T-cell (primary cell): ENCODE data around the gene ATP5IF1. TPM values are rescaled to one million over a fixed set of nuclear protein-coding genes. Genes with fewer than 3 reads are reported as not detected.

Experiments
- ATAC-seq, 4 experiments: fragments of 200-7000 bp in 3 of 4; fragments of 150-1000 bp in 1 of 4; cut with Tn5 transposase; replicated peaks in 1 of 4; 1 replicate in 3 of 4; 2 replicates in 1 of 4; pipeline ENCODE4 v1.10.0; 2021; ENCODE audit warnings: moderate library complexity in 3 of 4, mild to moderate bottlenecking in 2 of 4, moderate number of reproducible peaks in 1 of 4
- CTCF ChIA-PET, 2 donors: fragments of 300-600 bp; sonication (Branson Sonifier 250); formaldehyde crosslinking; loops; one replicate each; lab custom pipeline; 2022; ENCODE audit warnings: antibody characterized with exemption in 2 of 2; lab: Charles Lee
- POLR2A ChIA-PET, 2 donors: fragments of 300-600 bp; sonication (Branson Sonifier 250); formaldehyde crosslinking; loops; one replicate each; lab custom pipeline; 2022; ENCODE audit warnings: antibody characterized with exemption in 2 of 2; lab: Charles Lee
- DNase-seq, 35 experiments: peaks; one replicate each; pipeline versions ENCODE4 v3.0.0 to v3.0.0-alpha.2; 2013 to 2023
- H3K27ac ChIP-seq: one replicate; pipeline ENCODE4 v1.5.1; 2013; ENCODE audit warnings: low read length
- H3K27me3 ChIP-seq, 2 experiments: replicated peaks in 1 of 2; 1 replicate in 1 of 2; 2 replicates in 1 of 2; pipeline versions ENCODE4 v1.6.1 to v1.7.0; 2013; ENCODE audit warnings: low read length in 1 of 2, mixed read lengths in 1 of 2; ENCODE audit not compliant: control insufficient read depth in 2 of 2, insufficient read depth in 2 of 2; ENCODE audit errors: extremely low read depth in 1 of 2
- H3K36me3 ChIP-seq, 2 donors: 1 replicate in 1 of 2; 2 replicates in 1 of 2; pipeline versions ENCODE4 v1.6.1 to v1.7.0; 2013; ENCODE audit warnings: low read length in 1 of 2; ENCODE audit not compliant: control insufficient read depth in 2 of 2, insufficient read depth in 1 of 2; ENCODE audit errors: extremely low read depth in 1 of 2
- H3K4me1 ChIP-seq, 2 experiments: 1 replicate in 1 of 2; 2 replicates in 1 of 2; pipeline versions ENCODE4 v1.6.1 to v1.7.0; 2013; ENCODE audit warnings: low read length in 2 of 2, mixed read lengths in 1 of 2; ENCODE audit not compliant: insufficient read depth in 2 of 2, control insufficient read depth in 1 of 2; ENCODE audit errors: extremely low read depth in 1 of 2
- H3K4me3 ChIP-seq, 2 donors: 1 replicate in 1 of 2; 2 replicates in 1 of 2; pipeline versions ENCODE4 v1.5.1 to v1.7.0; 2013; ENCODE audit warnings: mild to moderate bottlenecking in 2 of 2, low read length in 1 of 2, moderate library complexity in 1 of 2; ENCODE audit not compliant: control insufficient read depth in 1 of 2; ENCODE audit errors: extremely low read depth in 1 of 2
- H3K9me3 ChIP-seq: 2 replicates; pipeline ENCODE4 v1.7.0; 2013
- H3K27ac Mint-ChIP-seq, 2 donors: one replicate each; pipeline ENCODE4 v1.8.0; 2020 to 2021; ENCODE audit warnings: mild to moderate bottlenecking in 2 of 2, mixed read lengths in 2 of 2
- H3K27me3 Mint-ChIP-seq, 2 donors: one replicate each; pipeline ENCODE4 v1.8.0; 2021 to 2022; ENCODE audit warnings: mixed read lengths in 2 of 2
- H3K36me3 Mint-ChIP-seq: one replicate; pipeline ENCODE4 v1.8.0; 2021; ENCODE audit warnings: mixed read lengths
- H3K4me1 Mint-ChIP-seq, 3 donors: one replicate each; pipeline ENCODE4 v1.8.0; 2020 to 2022; ENCODE audit warnings: mixed read lengths in 3 of 3, mild to moderate bottlenecking in 1 of 3
- H3K4me3 Mint-ChIP-seq, 3 donors: one replicate each; pipeline ENCODE4 v1.8.0; 2020 to 2022; ENCODE audit warnings: mild to moderate bottlenecking in 3 of 3, mixed read lengths in 3 of 3, moderate library complexity in 3 of 3
- H3K9me3 Mint-ChIP-seq, 3 donors: one replicate each; pipeline ENCODE4 v1.8.0; 2020 to 2022; ENCODE audit warnings: mixed read lengths in 3 of 3
- WGBS: methylation state at CpG from one replicate; pipeline ENCODE4 v1.1.5; 2013; ENCODE audit warnings: missing lambda C conversion rate; ENCODE audit not compliant: insufficient coverage; 5-methylcytosine and 5-hydroxymethylcytosine counted together
- total RNA-seq, 35 experiments: library from RNA in 6 of 35; stranded (reverse) in 6 of 35; fragments of 120-200 nt in 1 of 35; gene quantifications; one replicate each; pipeline versions ENCODE4 v1.2.1 to v1.2.4 and lab custom pipeline; 2013 to 2026

The ATP5IF1 gene
- total RNA-seq, 5 donors from 2014 or later (not counting 1 experiment from before 2014, with no cell fraction given) = 74.4 to 106 (median 93.5) TPM

GRCh38 chr1:28278763-28279162 is 42.8 kb downstream of the ATP5IF1 start:
- Mint-ChIP-seq H3K9me3 (no peaks in the 10 kb centered on the region), H3K27me3 (no peaks in the 10 kb centered on the region), H3K4me1 (peaks cover 0 to 7% (median 4%) of the 10 kb centered on the region in 3 donors), H3K27ac (no peak overlapping the region), H3K36me3 (peaks cover 40% of the 10 kb centered on the region), H3K4me3 (no peak overlapping the region)
- no peak for ATAC-seq
- H3K4me1 ChIP-seq = peaks cover 0 to 3% of the 10 kb centered on the region in 2 experiments
- ChIA-PET POLR2A (no interaction called here), CTCF (no interaction called here)
- H3K27me3 ChIP-seq = no peaks in the 10 kb centered on the region
- no peak overlapping the region for H3K4me3 ChIP-seq
- WGBS = no CpG with 5 or more reads among the region's 5 CpGs
- H3K9me3 ChIP-seq = no peaks in the 10 kb centered on the region
- H3K27ac ChIP-seq = no peak overlapping the region
- no peak for DNase-seq
- H3K36me3 ChIP-seq = peaks cover 22 to 53% of the 10 kb centered on the region in 2 donors

GRCh38 chr1:28279721-28280120 is 43.8 kb downstream of the ATP5IF1 start:
- H3K4me3 Mint-ChIP-seq = no peak overlapping the region
- H3K27me3 ChIP-seq = no peaks in the 10 kb centered on the region
- no peak overlapping the region for H3K4me3 ChIP-seq
- peaks cover 0 to 7% (median 4%) of the 10 kb centered on the region in 3 donors for H3K4me1 Mint-ChIP-seq
- WGBS = 100% methylated on average over 5 of the region's 7 CpGs
- H3K27ac Mint-ChIP-seq = no peak overlapping the region
- peaks cover 31% of the 10 kb centered on the region for H3K36me3 Mint-ChIP-seq
- no peaks in the 10 kb centered on the region for H3K9me3 Mint-ChIP-seq
- ChIA-PET CTCF (interaction anchor here (0.6 to 0.7 kb wide), 3 partner anchors 20 to 456 kb away, joined by 3 to 5 read pairs (median 4); partner anchors contain the start of gene SESN2 (in 1 of the 2)), POLR2A (no interaction called here)
- no peaks in the 10 kb centered on the region for H3K9me3 ChIP-seq
- no peak overlapping the region for H3K27ac ChIP-seq
- H3K4me1 ChIP-seq = peaks cover 0 to 3% of the 10 kb centered on the region in 2 experiments
- H3K27me3 Mint-ChIP-seq = no peaks in the 10 kb centered on the region
- DNase-seq (no peak), ATAC-seq (no peak)
- peaks cover 22 to 46% of the 10 kb centered on the region in 2 donors for H3K36me3 ChIP-seq

- H3K27ac Mint-ChIP-seq = no peak overlapping the region
- H3K36me3 Mint-ChIP-seq = peaks cover 26% of the 10 kb centered on the region
These were observed 44.6 kb downstream of the ATP5IF1 start for GRCh38 chr1:28280501-28280900.

GRCh38 chr1:28280977-28281381 is 45.1 kb downstream of the ATP5IF1 start:
- H3K27ac ChIP-seq = no peak overlapping the region
- CTCF ChIA-PET = no interaction called here
- no peak overlapping the region for H3K27ac Mint-ChIP-seq
- H3K4me1 ChIP-seq = peaks cover 0 to 3% of the 10 kb centered on the region in 2 experiments
- WGBS = 100% methylated on average over 2 of the region's 5 CpGs
- POLR2A ChIA-PET = no interaction called here
- H3K36me3 ChIP-seq = peaks cover 22 to 41% of the 10 kb centered on the region in 2 donors
- H3K9me3 Mint-ChIP-seq = no peaks in the 10 kb centered on the region
- no peaks in the 10 kb centered on the region for H3K27me3 Mint-ChIP-seq
- peaks cover 0 to 7% (median 4%) of the 10 kb centered on the region in 3 donors for H3K4me1 Mint-ChIP-seq
- ATAC-seq (no peak), DNase-seq (no peak)
- no peak overlapping the region for H3K4me3 Mint-ChIP-seq
- no peaks in the 10 kb centered on the region for H3K27me3 ChIP-seq
- H3K36me3 Mint-ChIP-seq = peaks cover 26% of the 10 kb centered on the region
- H3K4me3 ChIP-seq = no peak overlapping the region
- no peaks in the 10 kb centered on the region for H3K9me3 ChIP-seq

More at GRCh38 chr1:28280501-28280900, 44.6 kb downstream of the ATP5IF1 start:
- Histone ChIP-seq H3K27ac (no peak overlapping the region), H3K27me3 (no peaks in the 10 kb centered on the region), H3K4me1 (peaks cover 0 to 3% of the 10 kb centered on the region in 2 experiments), H3K4me3 (no peak overlapping the region), H3K9me3 (no peaks in the 10 kb centered on the region), H3K36me3 (peaks cover 22 to 44% of the 10 kb centered on the region in 2 donors)
- Mint-ChIP-seq H3K4me1 (peaks cover 0 to 7% (median 4%) of the 10 kb centered on the region in 3 donors), H3K4me3 (no peak overlapping the region), H3K9me3 (no peaks in the 10 kb centered on the region), H3K27me3 (no peaks in the 10 kb centered on the region)
- ATAC-seq = peak in 1 of 4 experiments; percentile 48
- CTCF ChIA-PET = interaction anchor here in 1 of 2 donors (0.6 kb wide), 1 partner anchor 34 kb away, joined by 5 read pairs; no protein-coding TSS in a partner anchor
- WGBS = 84% methylated on average over 8 of the region's 8 CpGs
- DNase-seq = no peak
- POLR2A ChIA-PET = no interaction called here

- peaks cover 0 to 3% of the 10 kb centered on the region in 2 experiments for H3K4me1 ChIP-seq
- ChIA-PET CTCF (no interaction called here), POLR2A (no interaction called here)
- no peak for ATAC-seq
- H3K36me3 Mint-ChIP-seq = peaks cover 26% of the 10 kb centered on the region
- H3K4me3 ChIP-seq = no peak overlapping the region
- peaks cover 0 to 7% (median 4%) of the 10 kb centered on the region in 3 donors for H3K4me1 Mint-ChIP-seq
- no peak overlapping the region for H3K27ac ChIP-seq
- 90% methylated on average over 12 of the region's 14 CpGs for WGBS
- no peak overlapping the region for H3K27ac Mint-ChIP-seq
- H3K4me3 Mint-ChIP-seq = no peak overlapping the region
- peaks cover 22 to 41% of the 10 kb centered on the region in 2 donors for H3K36me3 ChIP-seq
- H3K9me3 Mint-ChIP-seq = no peaks in the 10 kb centered on the region
- H3K27me3 Mint-ChIP-seq = no peaks in the 10 kb centered on the region
- no peak for DNase-seq
- H3K27me3 ChIP-seq = no peaks in the 10 kb centered on the region
- H3K9me3 ChIP-seq = no peaks in the 10 kb centered on the region
These were observed 45.9 kb downstream of the ATP5IF1 start for GRCh38 chr1:28281608-28282425.

- WGBS = 98% methylated on average over 6 of the region's 14 CpGs
- Histone ChIP-seq H3K36me3 (peaks cover 22 to 40% of the 10 kb centered on the region in 2 donors), H3K27ac (no peak overlapping the region), H3K9me3 (no peaks in the 10 kb centered on the region), H3K27me3 (no peaks in the 10 kb centered on the region), H3K4me3 (no peak overlapping the region), H3K4me1 (peaks cover 0 to 3% of the 10 kb centered on the region in 2 experiments)
- Mint-ChIP-seq H3K27ac (no peak overlapping the region), H3K27me3 (no peaks in the 10 kb centered on the region), H3K36me3 (peaks cover 21% of the 10 kb centered on the region), H3K4me3 (no peak overlapping the region), H3K4me1 (peaks cover 0 to 7% (median 4%) of the 10 kb centered on the region in 3 donors), H3K9me3 (no peaks in the 10 kb centered on the region)
- POLR2A ChIA-PET = no interaction called here
- DNase-seq = no peak
- no peak for ATAC-seq
- CTCF ChIA-PET = no interaction called here
These were observed 46.8 kb downstream of the ATP5IF1 start for GRCh38 chr1:28282426-28283407.
